Right lobe of liver (tissue), 4 donors: ENCODE measurements around the gene CIZ1.

Experiments
- CTCF ChIP-seq, 4 donors: fragments of 200-600 bp in 3 of 4; fragments of 450-650 bp in 1 of 4; IDR thresholded peaks; one replicate each; pipeline versions ENCODE4 v1.5.1 to v1.8.0; 2016 to 2022; ENCODE audit warnings: antibody characterized with exemption in 4 of 4, mild to moderate bottlenecking in 2 of 4
- POLR2A ChIP-seq: fragments of 450-650 bp; IDR thresholded peaks from one replicate; pipeline ENCODE4 v1.6.1; 2017; ENCODE audit warnings: antibody characterized with exemption, mild to moderate bottlenecking
- donor health status: DM: no; HTN: no; CAD: no.
- donor health status: DM: no; HTN: no; CAD: no.
- donor health status: DM: no; HTN: yes; CAD: no.

GRCh38 chr9:128203707-128204551 is 12.6 kb upstream of the CIZ1 start:
- TF ChIP-seq CTCF (IDR thresholded peaks at IDR 0.05) (no peak), POLR2A (no peak)
